ENCODE measurements around the gene NIT1. TPM values are rescaled to one million over a fixed set of nuclear protein-coding genes. Genes with fewer than 3 reads are reported as not detected.

NIT1 gene
- total RNA-seq, 1 donor from 2014 or later = 48.2 TPM

GRCh38 chr1:161091093-161091492, 26.8 kb upstream of the NIT1 start:
- Mint-ChIP-seq H3K27me3 (no peaks in the 10 kb centered on the region), H3K4me3 (no peak overlapping the region), H3K36me3 (ENCODE audit: low read depth) (no peaks in the 10 kb centered on the region), H3K4me1 (peaks cover 54% of the 10 kb centered on the region), H3K9me3 (no peaks in the 10 kb centered on the region), H3K27ac (peak overlapping the region; percentile 5)
- intact Hi-C loops (cut with micrococcal nuclease) = no loop called here
- no peak for DNase-seq

GRCh38 chr1:161091796-161092507, 26.0 kb upstream of the NIT1 start:
- Mint-ChIP-seq H3K27me3 (no peaks in the 10 kb centered on the region), H3K36me3 (ENCODE audit: low read depth) (no peaks in the 10 kb centered on the region), H3K4me3 (no peak overlapping the region), H3K27ac (no peak overlapping the region), H3K9me3 (no peaks in the 10 kb centered on the region), H3K4me1 (peaks cover 62% of the 10 kb centered on the region)
- no peak for DNase-seq
- intact Hi-C loops (cut with micrococcal nuclease) = loop anchor here (1.0 kb wide), 2 partner anchors 22 to 47 kb away; partner anchors contain the start of gene USF1

GRCh38 chr1:161092621-161093028, 25.3 kb upstream of the NIT1 start:
- Mint-ChIP-seq H3K4me1 (peaks cover 66% of the 10 kb centered on the region), H3K27me3 (peaks cover 2% of the 10 kb centered on the region), H3K27ac (peak overlapping the region; percentile 85), H3K4me3 (peak overlapping the region; percentile 50), H3K9me3 (no peaks in the 10 kb centered on the region), H3K36me3 (ENCODE audit: low read depth) (peaks cover 2% of the 10 kb centered on the region)
- DNase-seq = peak; percentile 76
- intact Hi-C loops (cut with micrococcal nuclease) = loop anchor here (1.0 kb wide), 2 partner anchors 22 to 47 kb away; partner anchors contain the start of gene USF1

GRCh38 chr1:161094481-161094880, 23.4 kb upstream of the NIT1 start:
- no peak overlapping the region for H3K27ac Mint-ChIP-seq
- H3K4me3 Mint-ChIP-seq = no peak overlapping the region
- H3K4me1 Mint-ChIP-seq = peaks cover 69% of the 10 kb centered on the region
- peaks cover 8% of the 10 kb centered on the region for H3K36me3 Mint-ChIP-seq (ENCODE audit: low read depth)
- DNase-seq = no peak
- H3K9me3 Mint-ChIP-seq = no peaks in the 10 kb centered on the region
- H3K27me3 Mint-ChIP-seq = peaks cover 2% of the 10 kb centered on the region
- intact Hi-C loops (cut with micrococcal nuclease) = no loop called here

GRCh38 chr1:161095230-161095629, 22.7 kb upstream of the NIT1 start:
- H3K9me3 Mint-ChIP-seq = no peaks in the 10 kb centered on the region
- no peak for DNase-seq
- no peak overlapping the region for H3K4me3 Mint-ChIP-seq
- peaks cover 16% of the 10 kb centered on the region for H3K36me3 Mint-ChIP-seq (ENCODE audit: low read depth)
- H3K27me3 Mint-ChIP-seq = peaks cover 2% of the 10 kb centered on the region
- intact Hi-C loops (cut with micrococcal nuclease) = loop anchor here (5.0 kb wide), 1 partner anchor 258 kb away; no protein-coding TSS in a partner anchor
- H3K4me1 Mint-ChIP-seq = peaks cover 68% of the 10 kb centered on the region
- peak overlapping the region; percentile 63 for H3K27ac Mint-ChIP-seq

GRCh38 chr1:161096015-161096414, 21.9 kb upstream of the NIT1 start:
- no peak for DNase-seq
- H3K27me3 Mint-ChIP-seq = peaks cover 2% of the 10 kb centered on the region
- no peaks in the 10 kb centered on the region for H3K9me3 Mint-ChIP-seq
- no peak overlapping the region for H3K4me3 Mint-ChIP-seq
- intact Hi-C loops (cut with micrococcal nuclease) = loop anchor here (5.0 kb wide), 1 partner anchor 259 kb away; no protein-coding TSS in a partner anchor
- H3K4me1 Mint-ChIP-seq = peaks cover 61% of the 10 kb centered on the region
- H3K36me3 Mint-ChIP-seq (ENCODE audit: low read depth) = peaks cover 21% of the 10 kb centered on the region
- no peak overlapping the region for H3K27ac Mint-ChIP-seq

GRCh38 chr1:161096530-161096929, 21.4 kb upstream of the NIT1 start:
- peak overlapping the region; percentile 4 for H3K27ac Mint-ChIP-seq

GRCh38 chr1:161098210-161099068, 19.5 kb upstream of the NIT1 start, which contains the start of gene KLHDC9:
TSS of gene KLHDC9 (plus strand) at chr1:161098361. CDS start at chr1:161098536, 175 bp downstream.
- intact Hi-C loops (cut with micrococcal nuclease) = loop anchor here (2.0 to 5.0 kb wide), 3 partner anchors 16 to 261 kb away; no protein-coding TSS in a partner anchor
- Mint-ChIP-seq H3K27ac (peak within 1 kb of the TSS; percentile 93), H3K27me3 (peaks cover 2% of the 10 kb centered on the region), H3K9me3 (no peaks in the 10 kb centered on the region), H3K4me1 (peaks cover 39% of the 10 kb centered on the region), H3K4me3 (peak within 1 kb of the TSS; percentile 80), H3K36me3 (ENCODE audit: low read depth) (peaks cover 36% of the 10 kb centered on the region)
- peak; percentile 92 for DNase-seq

More at GRCh38 chr1:161096530-161096929, 21.4 kb upstream of the NIT1 start:
- Mint-ChIP-seq H3K4me1 (peaks cover 57% of the 10 kb centered on the region), H3K36me3 (ENCODE audit: low read depth) (peaks cover 25% of the 10 kb centered on the region), H3K9me3 (no peaks in the 10 kb centered on the region), H3K4me3 (no peak overlapping the region), H3K27me3 (peaks cover 2% of the 10 kb centered on the region)
- intact Hi-C loops (cut with micrococcal nuclease) = loop anchor here (5.0 kb wide), 1 partner anchor 259 kb away; no protein-coding TSS in a partner anchor
- no peak for DNase-seq

GRCh38 chr1:161099090-161099802, 18.7 kb upstream of the NIT1 start:
- Mint-ChIP-seq H3K36me3 (ENCODE audit: low read depth) (peaks cover 39% of the 10 kb centered on the region), H3K27me3 (peaks cover 2% of the 10 kb centered on the region), H3K27ac (peak overlapping the region; percentile 6), H3K9me3 (no peaks in the 10 kb centered on the region), H3K4me3 (peak overlapping the region; percentile 75), H3K4me1 (peaks cover 35% of the 10 kb centered on the region)
- intact Hi-C loops (cut with micrococcal nuclease) = loop anchor here (2.0 to 5.0 kb wide), 3 partner anchors 16 to 262 kb away; no protein-coding TSS in a partner anchor
- DNase-seq = no peak

- Mint-ChIP-seq H3K4me3 (no peak overlapping the region), H3K27me3 (peaks cover 2% of the 10 kb centered on the region), H3K27ac (no peak overlapping the region), H3K36me3 (ENCODE audit: low read depth) (peaks cover 41% of the 10 kb centered on the region), H3K9me3 (no peaks in the 10 kb centered on the region), H3K4me1 (peaks cover 29% of the 10 kb centered on the region)
- intact Hi-C loops (cut with micrococcal nuclease) = no loop called here
- DNase-seq = no peak
Measured at GRCh38 chr1:161100556-161100955, 17.3 kb upstream of the NIT1 start.

GRCh38 chr1:161106431-161106830, 11.5 kb upstream of the NIT1 start:
- intact Hi-C loops (cut with micrococcal nuclease) = no loop called here
- Mint-ChIP-seq H3K27me3 (no peaks in the 10 kb centered on the region), H3K4me1 (peaks cover 6% of the 10 kb centered on the region), H3K4me3 (no peak overlapping the region), H3K36me3 (ENCODE audit: low read depth) (peaks cover 40% of the 10 kb centered on the region), H3K27ac (no peak overlapping the region), H3K9me3 (no peaks in the 10 kb centered on the region)
- no peak for DNase-seq

- Mint-ChIP-seq H3K27ac (no peak overlapping the region), H3K9me3 (no peaks in the 10 kb centered on the region), H3K4me3 (no peak overlapping the region), H3K36me3 (ENCODE audit: low read depth) (peaks cover 45% of the 10 kb centered on the region), H3K27me3 (no peaks in the 10 kb centered on the region), H3K4me1 (peaks cover 42% of the 10 kb centered on the region)
- no peak for DNase-seq
- intact Hi-C loops (cut with micrococcal nuclease) = no loop called here
Measured at GRCh38 chr1:161111117-161111516, 6.8 kb upstream of the NIT1 start.

- intact Hi-C loops (cut with micrococcal nuclease) = no loop called here
- Mint-ChIP-seq H3K4me1 (peaks cover 43% of the 10 kb centered on the region), H3K4me3 (no peak overlapping the region), H3K36me3 (ENCODE audit: low read depth) (peaks cover 46% of the 10 kb centered on the region), H3K9me3 (no peaks in the 10 kb centered on the region), H3K27ac (no peak overlapping the region), H3K27me3 (no peaks in the 10 kb centered on the region)
- no peak for DNase-seq
Measured at GRCh38 chr1:161111527-161111926, 6.4 kb upstream of the NIT1 start.
